ENCODE results near the gene PODXL.
A peak's percentile ranks its signal among the peaks of the same experiment; 100 is the strongest.

PODXL gene

DNA sequence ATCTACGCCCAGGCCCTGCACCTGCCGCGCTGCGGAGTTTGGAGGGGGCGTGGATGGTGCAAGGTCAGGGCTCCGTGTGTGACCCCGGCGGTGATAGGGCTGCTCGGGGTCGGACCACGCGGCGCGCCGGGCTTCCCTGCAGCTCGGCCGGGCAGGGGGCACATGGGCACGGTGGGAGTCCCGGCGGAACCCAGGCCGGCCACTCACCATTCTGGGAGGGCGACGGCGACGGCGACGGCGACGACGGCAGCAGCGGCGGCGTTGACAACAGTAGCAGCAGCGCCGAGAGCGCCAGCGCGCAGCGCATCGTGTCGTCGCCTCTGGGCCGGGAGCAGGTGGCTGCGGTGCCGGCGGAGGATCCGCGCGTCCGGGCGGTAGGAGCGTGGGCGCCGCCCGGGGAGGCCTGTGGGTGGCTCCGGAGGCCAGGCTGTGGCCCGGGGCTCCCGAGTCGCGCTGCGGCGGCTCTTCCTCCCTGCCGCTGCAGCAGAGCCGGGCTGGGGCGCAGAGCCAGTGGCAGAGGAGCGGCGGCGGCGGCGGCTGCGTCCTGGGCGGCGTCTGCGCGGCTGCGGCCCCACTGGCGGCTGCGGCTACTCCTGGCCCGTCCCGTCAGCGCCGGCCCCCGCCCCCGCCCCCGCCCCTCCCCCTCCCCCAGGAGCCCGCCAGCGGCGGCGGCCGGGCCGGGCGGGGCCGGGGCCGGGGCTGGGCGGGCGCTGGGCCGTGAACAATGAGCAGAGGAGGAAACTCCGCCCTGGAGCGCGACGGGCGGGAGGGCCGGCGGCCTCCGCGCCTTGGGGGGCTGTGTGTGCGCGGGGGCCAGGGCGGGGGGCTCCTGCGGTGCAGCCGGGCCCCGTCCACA lies at the start of gene PODXL:
TSS of gene PODXL (minus strand) at position 576 of the 856 bp plus-strand sequence. CDS start at position 307, 269 bp downstream.
- intact Hi-C loops (cut with DNase I), result loop anchor here (5.0 kb wide), 2 partner anchors 101 to 449 kb away; no protein-coding TSS in a partner anchor
- DNase-seq, result peak; percentile 34 to 94 (median 48)

DNA sequence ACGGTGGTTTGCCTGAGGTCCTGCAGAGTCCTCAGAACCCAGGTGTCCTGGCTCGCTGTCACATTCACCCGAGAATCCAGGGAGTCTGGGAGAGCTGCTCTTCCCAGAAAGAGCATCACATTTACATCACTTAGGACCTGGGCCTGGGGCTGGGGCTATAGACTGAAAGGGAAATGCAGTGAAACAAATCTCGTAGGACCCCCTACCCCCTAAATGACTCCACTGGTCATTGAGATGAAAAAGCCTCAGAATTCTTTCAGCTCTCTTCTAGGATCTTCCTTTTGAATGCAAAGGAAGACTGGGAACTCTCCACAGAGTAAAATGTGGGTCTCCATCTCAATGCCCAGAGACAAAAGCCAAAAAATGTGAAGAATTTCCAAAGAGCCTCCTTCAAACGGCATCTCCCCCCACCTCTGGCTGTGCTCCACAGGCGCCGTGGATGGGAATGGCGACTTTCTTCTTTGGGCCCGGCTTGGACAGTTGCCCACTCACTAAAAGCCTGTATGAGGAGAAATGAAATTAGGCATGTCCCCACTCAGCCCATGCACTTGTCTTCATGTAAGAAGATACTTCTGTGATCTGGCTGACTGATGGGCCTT lies 49.0 kb upstream of the PODXL start:
- DNase-seq, result peak in 1 of 10 donors; percentile 26
- intact Hi-C loops (cut with DNase I), result no loop called here

- intact Hi-C loops (cut with DNase I), result no loop called here
- DNase-seq, result no peak
Measured at GRCh38 chr7:131604841-131605279, 48.4 kb upstream of the PODXL start.

DNA sequence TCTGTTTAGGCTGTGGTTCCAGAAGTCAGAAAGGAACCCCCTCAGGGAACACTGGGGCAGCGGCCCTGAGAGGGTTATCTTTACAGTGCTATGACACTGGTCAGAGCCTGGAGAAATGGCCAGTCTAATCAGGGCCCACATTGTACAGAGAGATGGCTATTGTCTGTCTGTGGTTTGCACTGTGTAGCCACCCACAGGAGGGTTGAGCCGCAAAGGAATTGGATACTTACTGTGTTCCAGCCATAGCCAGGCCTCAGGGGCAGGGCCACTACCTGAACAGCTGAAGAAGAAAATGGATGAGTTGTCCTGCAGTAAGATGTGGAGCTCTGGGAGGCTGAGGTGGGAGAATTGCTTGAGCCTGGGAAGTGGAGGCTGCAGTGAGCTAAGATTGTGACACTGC lies 47.5 kb upstream of the PODXL start:
- intact Hi-C loops (cut with DNase I), result no loop called here
- no peak for DNase-seq

DNA sequence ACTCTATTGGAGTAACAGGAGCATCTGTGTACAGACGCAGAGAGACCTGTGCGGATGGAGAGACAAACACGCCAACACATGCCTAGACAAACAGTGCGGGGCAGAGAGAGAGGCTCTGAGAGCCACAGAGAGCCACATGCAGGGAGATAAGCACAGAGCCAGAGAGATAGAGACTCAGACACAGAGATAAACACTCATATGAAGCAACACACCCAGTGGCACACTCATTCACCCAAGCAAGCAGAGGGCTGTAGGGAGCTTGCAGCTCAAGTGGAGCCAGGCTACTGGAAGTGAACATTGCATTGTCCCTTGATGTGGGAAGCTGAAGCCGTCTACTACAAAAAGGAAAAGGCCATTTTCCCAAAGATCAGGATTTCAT lies 46.6 kb upstream of the PODXL start:
- intact Hi-C loops (cut with DNase I), result no loop called here
- no peak for DNase-seq

- intact Hi-C loops (cut with DNase I), result no loop called here
- DNase-seq, result no peak
Measured at GRCh38 chr7:131602304-131602993, 46.0 kb upstream of the PODXL start.

GRCh38 chr7:131600085-131600881 lies 43.9 kb upstream of the PODXL start:
- DNase-seq, result no peak

GRCh38 chr7:131596785-131597184 lies 40.4 kb upstream of the PODXL start:
- intact Hi-C loops (cut with DNase I), result no loop called here
- no peak for DNase-seq

More at GRCh38 chr7:131600085-131600881, 43.9 kb upstream of the PODXL start:
- intact Hi-C loops (cut with DNase I), result no loop called here

DNA sequence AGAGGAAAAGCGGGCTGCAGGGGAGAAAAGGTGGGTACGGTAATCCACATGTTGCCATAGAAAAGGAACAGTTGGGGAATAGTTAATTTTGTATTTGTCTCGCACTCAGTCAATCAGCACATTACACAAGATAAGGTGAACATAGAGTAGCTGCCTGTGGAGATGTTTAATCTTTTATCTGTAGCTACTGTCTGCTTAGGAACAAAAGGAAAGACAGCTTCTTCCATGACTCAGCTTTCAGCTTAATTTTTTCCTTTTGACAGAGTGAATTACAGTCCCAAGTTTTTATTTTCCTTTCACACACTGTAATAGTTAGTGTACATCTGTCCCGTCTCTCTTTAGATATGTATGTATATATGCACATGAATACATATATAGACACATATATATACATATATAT lies 39.3 kb upstream of the PODXL start:
- intact Hi-C loops (cut with DNase I), result no loop called here
- DNase-seq, result no peak

- intact Hi-C loops (cut with DNase I), result no loop called here
Measured at GRCh38 chr7:131591687-131592319, 35.4 kb upstream of the PODXL start.

GRCh38 chr7:131587315-131587923 lies 31.0 kb upstream of the PODXL start:
- intact Hi-C loops (cut with DNase I), result no loop called here
- peak in 1 of 10 donors; percentile 24 for DNase-seq

More at GRCh38 chr7:131591687-131592319, 35.4 kb upstream of the PODXL start:
- no peak for DNase-seq

DNA sequence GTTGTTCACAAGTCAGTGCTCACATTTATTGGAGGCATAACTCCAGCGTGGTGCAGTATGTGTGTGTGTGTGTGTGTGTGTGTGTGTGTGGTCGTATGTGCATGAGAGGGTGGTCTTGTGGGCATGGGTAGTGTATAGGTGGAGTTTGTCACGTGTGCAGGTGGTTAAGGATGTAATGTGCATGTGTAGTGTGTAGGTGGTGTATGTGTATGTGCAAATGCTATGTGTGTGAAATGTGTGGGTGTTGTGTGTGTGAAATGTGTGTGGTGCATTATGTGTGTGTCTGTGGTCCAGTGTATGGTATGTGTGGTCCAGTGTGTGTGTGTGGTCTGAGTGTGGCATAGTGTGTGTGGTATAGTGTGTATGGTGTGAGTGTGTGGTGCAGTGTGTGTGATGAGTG lies 30.3 kb upstream of the PODXL start:
- intact Hi-C loops (cut with DNase I), result no loop called here
- no peak for DNase-seq

DNA sequence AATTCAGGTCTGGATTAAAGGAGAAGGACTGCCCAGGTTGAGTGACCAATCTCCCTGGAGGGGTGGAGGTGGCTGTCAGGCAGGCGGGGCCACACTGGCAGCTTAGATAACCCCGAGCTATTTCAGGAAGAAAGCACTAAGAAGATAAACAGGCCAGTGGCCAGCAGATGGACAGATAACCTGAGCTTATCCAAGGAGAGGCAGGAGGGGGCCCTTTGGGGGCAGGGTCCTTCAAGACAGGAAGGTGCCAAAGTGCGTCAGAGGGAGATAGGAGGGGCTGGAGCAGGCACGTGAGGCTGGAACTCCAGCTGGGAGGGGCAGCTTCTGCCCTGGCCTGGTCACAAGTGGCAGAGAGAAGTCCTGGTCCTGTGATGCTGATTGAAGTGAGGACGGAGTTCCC lies 29.8 kb upstream of the PODXL start:
- intact Hi-C loops (cut with DNase I), result no loop called here
- peak in 1 of 10 donors; percentile 51 for DNase-seq

GRCh38 chr7:131583430-131583829 lies 27.0 kb upstream of the PODXL start:
- intact Hi-C loops (cut with DNase I), result no loop called here
- peak in 1 of 10 donors; percentile 17 for DNase-seq

DNA sequence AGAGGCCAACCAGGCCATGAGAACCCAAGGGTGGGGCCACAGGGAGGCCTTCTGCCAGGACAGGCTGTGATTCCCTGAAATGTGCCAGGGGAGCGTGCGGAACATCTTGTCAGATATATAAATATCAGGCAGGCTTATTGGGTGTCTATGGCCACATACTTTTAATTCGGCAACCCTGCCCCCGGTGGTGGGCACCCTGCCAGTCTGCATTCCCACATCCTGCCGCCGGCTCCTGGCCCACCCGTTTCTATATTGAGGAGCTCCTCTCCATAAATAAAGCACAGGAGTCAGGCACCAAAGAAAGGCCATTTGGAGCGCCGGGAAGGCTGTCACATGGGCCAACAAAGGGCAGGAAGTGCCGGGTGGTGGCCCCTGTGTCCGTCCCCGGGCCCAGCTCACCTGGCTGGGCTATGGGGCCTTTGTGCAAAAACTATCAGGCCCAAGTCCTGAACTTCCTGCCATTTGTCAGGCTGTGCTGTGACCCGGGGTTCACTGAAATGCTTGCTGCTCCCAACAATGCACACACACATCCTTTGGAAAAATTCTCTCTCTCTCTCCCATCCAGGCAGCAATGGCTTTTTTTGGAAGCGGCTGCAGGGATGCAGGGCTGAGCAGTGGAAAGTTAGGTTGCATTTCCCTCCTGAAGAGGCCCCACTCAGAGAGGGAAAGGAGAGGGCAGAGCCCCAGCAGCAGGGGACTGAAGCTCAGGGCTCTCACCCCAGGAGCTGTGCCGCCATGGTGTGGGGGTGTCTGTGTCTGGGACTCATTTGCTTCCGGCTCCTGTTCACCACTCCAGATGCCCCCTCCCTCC lies 25.0 kb upstream of the PODXL start:
- intact Hi-C loops (cut with DNase I), result no loop called here

DNA sequence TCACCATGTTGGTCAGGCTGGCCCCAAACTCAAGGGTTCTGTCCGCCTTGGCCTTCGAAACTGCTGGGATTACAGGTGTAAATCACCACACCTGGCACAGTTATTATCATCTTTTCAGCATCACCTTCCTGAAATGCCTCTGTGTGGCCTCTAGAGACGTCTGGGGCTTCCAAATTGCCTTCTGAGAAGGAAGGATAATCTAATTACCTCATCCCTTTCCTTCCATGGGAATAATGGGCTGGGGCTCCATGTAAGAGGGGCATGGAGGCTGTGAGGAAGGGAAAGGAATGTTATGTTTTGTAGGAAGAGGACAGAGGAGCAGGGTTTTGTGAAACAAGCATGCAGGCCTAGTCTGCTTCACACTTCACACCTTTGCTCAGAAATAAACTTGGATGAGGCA lies 22.2 kb upstream of the PODXL start:
- DNase-seq, result peak in 1 of 10 donors; percentile 10
- intact Hi-C loops (cut with DNase I), result no loop called here

More for the DNA sequence above, 25.0 kb upstream of the PODXL start:
- peak in 4 of 10 donors; percentile 19 to 85 (median 54) for DNase-seq

GRCh38 chr7:131574741-131575140 lies 18.3 kb upstream of the PODXL start:
- intact Hi-C loops (cut with DNase I), result no loop called here
- DNase-seq, result peak in 1 of 10 donors; percentile 1

GRCh38 chr7:131570401-131570800 lies 14.0 kb upstream of the PODXL start:
- intact Hi-C loops (cut with DNase I), result no loop called here
- DNase-seq, result no peak

All from posterior cingulate gyrus (tissue), 11 donors.